NCI-H187 treated with DMSO at 0.1 percent for 48 hours (cell line): Measurements from ENCODE around the gene PADI6.
"Not testable (repeated sequence)": the region's sequence is repeated elsewhere in the genome, so short reads cannot be mapped to it uniquely, and the experiment has no call there.

Experiments
- DNase-seq: peaks from one replicate; lab custom pipeline; 2025; lab: John Stamatoyannopoulos, UW

Gene PADI6

GRCh38 chr1:17404820-17405219 lies 32.8 kb downstream of the PADI6 start:
- no peak for DNase-seq

GRCh38 chr1:17405898-17406759 lies 34.1 kb downstream of the PADI6 start:
- DNase-seq = no peak

- not testable (repeated sequence) for DNase-seq
Observed at GRCh38 chr1:17406760-17407475, 34.9 kb downstream of the PADI6 start.

- not testable (repeated sequence) for DNase-seq
Observed at GRCh38 chr1:17407786-17408514, 36.0 kb downstream of the PADI6 start.

GRCh38 chr1:17409391-17409811 lies 37.4 kb downstream of the PADI6 start:
- no peak for DNase-seq

GRCh38 chr1:17412093-17412870 lies 40.3 kb downstream of the PADI6 start:
- no peak for DNase-seq

- no peak for DNase-seq
Observed at GRCh38 chr1:17414022-17414421, 42.0 kb downstream of the PADI6 start.

GRCh38 chr1:17416389-17416788 lies 44.4 kb downstream of the PADI6 start:
- no peak for DNase-seq

GRCh38 chr1:17419626-17420328 lies 47.8 kb downstream of the PADI6 start:
- no peak for DNase-seq

GRCh38 chr1:17420391-17420918 lies 48.5 kb downstream of the PADI6 start:
- DNase-seq = no peak

- no peak for DNase-seq
Observed at GRCh38 chr1:17422461-17422860, 50.5 kb downstream of the PADI6 start.

GRCh38 chr1:17423781-17424245 lies 51.8 kb downstream of the PADI6 start:
- DNase-seq = no peak

- DNase-seq = no peak
Observed at GRCh38 chr1:17425806-17426600, 54.0 kb downstream of the PADI6 start.

GRCh38 chr1:17427696-17428660 lies 56.0 kb downstream of the PADI6 start:
- DNase-seq = no peak

GRCh38 chr1:17429183-17429582 lies 57.2 kb downstream of the PADI6 start:
- DNase-seq = no peak

GRCh38 chr1:17432412-17432811 lies 60.4 kb downstream of the PADI6 start:
- no peak for DNase-seq

- DNase-seq = no peak
Observed at GRCh38 chr1:17433261-17433660, 61.3 kb downstream of the PADI6 start.

GRCh38 chr1:17434016-17434415 lies 62.0 kb downstream of the PADI6 start:
- DNase-seq = no peak

GRCh38 chr1:17434601-17435000 lies 62.6 kb downstream of the PADI6 start:
- no peak for DNase-seq
